Smooth muscle cell of the coronary artery (primary cell): Measurements from ENCODE around the gene ALDH8A1. TPM values are rescaled to one million over a fixed set of nuclear protein-coding genes. Genes with fewer than 3 reads are reported as not detected.

ENCODE experiments used
- total RNA-seq: library from RNA; depleted of rRNA; stranded (reverse); fragments of >200 nt; gene quantifications from 2 replicates; pipeline ENCODE4 v1.2.3, GENCODE V29; 2014; ENCODE audit warnings: low replicate concordance

ALDH8A1 gene
- total RNA-seq, result 0.15 and 0.35 TPM in 2 replicates

GRCh38 chr6:134949927-134950326 is at the start of gene ALDH8A1:
ALDH8A1 (minus strand) TSS chr6:134950101; CDS start chr6:134950053, 48 bp downstream.

Other genes with a start within 250 kb of the ALDH8A1 start
- 84.2 and 132 TPM in 2 replicates for gene HBS1L, start 104.7 kb upstream of the ALDH8A1 start, total RNA-seq
- 3.8 TPM in 1 of 2 replicates, not detected in the other for gene MYB, start 231.2 kb upstream of the ALDH8A1 start, total RNA-seq